H1 (cell line): ENCODE results near the gene SCN8A.

Experiments used
- GABPA ChIP-seq: IDR thresholded peaks from 2 replicates; pipeline ENCODE4 v1.6.1; 2011; ENCODE audit warnings: mild to moderate bottlenecking, low read length, moderate library complexity, borderline replicate concordance; ENCODE audit not compliant: insufficient read depth
- MAFK ChIP-seq: IDR thresholded peaks from 2 replicates; pipeline ENCODE4 v1.6.1; 2012; ENCODE audit warnings: low read depth, mild to moderate bottlenecking, improper control_type of control experiment, low read length
- NANOG ChIP-seq: IDR thresholded peaks from 2 replicates; pipeline ENCODE4 v1.6.1; 2011; ENCODE audit warnings: low read length, low read depth, mild to moderate bottlenecking, inconsistent platforms; ENCODE audit not compliant: insufficient read depth, poor library complexity, severe bottlenecking
- NRF1 ChIP-seq: IDR thresholded peaks from 2 replicates; pipeline ENCODE4 v1.6.1; 2011; ENCODE audit warnings: mild to moderate bottlenecking, low read depth, low read length, improper control_type of control experiment
- POLR2A ChIP-seq, 2 experiments: IDR thresholded peaks; 1 replicate in 1 of 2; 2 replicates in 1 of 2; pipeline ENCODE4 v1.6.1; 2011; ENCODE audit warnings: low read depth in 2 of 2, low read length in 2 of 2, mild to moderate bottlenecking in 2 of 2; ENCODE audit errors: control extremely low read depth in 1 of 2

GRCh38 chr12:51855586-51856428 is 264.8 kb downstream of the SCN8A start:
- TF ChIP-seq MAFK (no peak), POLR2A (IDR thresholded peaks at IDR 0.05; ENCODE audit: control extremely low read depth in 1 of 2, low read depth in 2 of 2, low read length in 2 of 2) (peak in 1 of 2 experiments; percentile 57; a peak in 1 of 3 replicates), GABPA (no peak), NANOG (no peak), NRF1 (no peak)
